BJ (cell line): ENCODE measurements around the gene PDE10A. TPM values are rescaled to one million over a fixed set of nuclear protein-coding genes. Genes with fewer than 3 reads are reported as not detected.

ENCODE experiments used
- CTCF ChIA-PET: fragments of 350-600 bp; formaldehyde crosslinking; extraction: SDS; loops from one replicate; lab custom pipeline; 2021; ENCODE audit warnings: antibody characterized with exemption, inconsistent platforms; lab: Yijun Ruan, JAX
- POLR2A ChIA-PET: fragments of 300-600 bp; sonication (Branson Sonifier 250); formaldehyde crosslinking; extraction: SDS; loops from one replicate; lab custom pipeline; 2021; ENCODE audit warnings: antibody characterized with exemption; lab: Charles Lee
- DNase-seq: peaks from one replicate; pipeline ENCODE4 v3.0.0-alpha.2; 2011; ENCODE audit warnings: low read depth
- H3K27me3 ChIP-seq: 2 replicates; pipeline ENCODE4 v1.6.0; 2011; ENCODE audit warnings: low read length; ENCODE audit not compliant: control insufficient read depth, insufficient read depth
- H3K36me3 ChIP-seq: 2 replicates; pipeline ENCODE4 v1.5.1; 2011; ENCODE audit warnings: low read length; ENCODE audit not compliant: control insufficient read depth, insufficient read depth
- H3K4me3 ChIP-seq: 2 replicates; pipeline ENCODE4 v1.5.1; 2011; ENCODE audit warnings: low read depth, mild to moderate bottlenecking, control low read depth, low read length
- CTCF ChIP-seq: IDR thresholded peaks from 2 replicates; pipeline ENCODE4 v1.5.1; 2011; ENCODE audit warnings: low read depth, mild to moderate bottlenecking, control low read depth, inconsistent platforms, low read length, moderate library complexity; ENCODE audit not compliant: insufficient read depth
- polyA plus RNA-seq: library from polyadenylated mRNA; depleted of rRNA; stranded (reverse); fragments of >200 nt; gene quantifications from 2 replicates; pipeline ENCODE4 v1.2.3, GENCODE V29; 2011

Gene PDE10A
- polyA plus RNA-seq, 1 experiment, result 0.36 TPM

- TF ChIP-seq CTCF, result no peak
- CTCF ChIA-PET, result no interaction called here
- Histone ChIP-seq H3K36me3 (no peaks in the 10 kb centered on the region), H3K4me3 (no peak overlapping the region), H3K27me3 (no peaks in the 10 kb centered on the region)
- POLR2A ChIA-PET, result no interaction called here
- no peak for DNase-seq
Measured at GRCh38 chr6:165443462-165443861, 219.6 kb downstream of the PDE10A start.

DNA sequence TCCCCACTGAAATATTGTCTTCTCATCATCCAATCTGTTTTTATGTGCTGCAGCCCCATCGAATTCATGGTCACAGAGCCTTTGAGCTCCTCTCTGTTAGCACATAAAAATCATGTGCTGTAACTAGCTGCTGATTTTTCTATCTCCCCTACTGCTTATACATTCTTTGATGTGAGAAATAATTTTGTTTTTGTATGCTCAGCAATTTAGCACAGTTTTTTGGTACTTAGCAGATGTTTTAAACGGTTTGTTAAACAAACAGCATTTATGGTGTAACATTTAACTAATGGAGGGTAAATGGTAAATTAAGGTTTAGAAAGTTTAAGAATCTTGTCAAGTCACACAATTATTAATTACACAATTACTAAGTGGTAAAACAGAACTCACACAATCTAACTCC is 221.9 kb downstream of the PDE10A start:
- POLR2A ChIA-PET, result no interaction called here
- Histone ChIP-seq H3K36me3 (no peaks in the 10 kb centered on the region), H3K4me3 (no peak overlapping the region), H3K27me3 (no peaks in the 10 kb centered on the region)
- CTCF ChIA-PET, result no interaction called here
- no peak for DNase-seq
- TF ChIP-seq CTCF, result no peak

DNA sequence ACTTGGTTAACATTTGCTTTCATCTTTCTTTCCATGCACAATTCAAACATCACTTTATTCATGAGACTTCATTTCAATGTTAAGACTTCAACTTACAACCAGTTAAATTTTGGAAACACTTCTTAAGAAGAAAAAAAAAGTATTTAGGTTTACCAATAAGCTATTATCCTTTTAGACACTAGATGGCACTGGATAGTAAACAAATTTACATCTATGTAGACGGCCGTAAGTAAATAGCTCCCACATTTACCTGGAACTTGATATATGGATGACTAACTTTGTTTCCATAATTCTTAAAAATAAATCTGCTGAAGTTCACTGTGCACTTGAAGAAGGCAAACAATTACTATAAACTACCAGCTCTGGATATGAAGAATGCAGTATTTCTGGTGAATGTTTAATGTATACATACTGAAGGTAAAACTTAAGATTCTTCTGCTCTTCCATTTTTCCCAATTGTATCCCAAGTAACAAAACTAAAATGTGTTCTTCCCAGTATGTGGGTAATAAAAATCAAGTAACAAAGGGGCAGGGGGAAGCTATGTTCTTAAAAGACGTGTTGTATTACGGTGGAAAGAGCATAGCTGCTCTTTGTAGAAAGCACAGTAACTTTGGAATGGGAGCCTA is 223.0 kb downstream of the PDE10A start:
- no peak overlapping the region for H3K4me3 ChIP-seq
- POLR2A ChIA-PET, result no interaction called here
- no peak for DNase-seq
- TF ChIP-seq CTCF, result peak; percentile 16; the same call in 1 of the 2 replicates
- CTCF ChIA-PET, result interaction anchor here (1.1 kb wide), 1 partner anchor 666 kb away, joined by 3 read pairs; no protein-coding TSS in a partner anchor
- no peaks in the 10 kb centered on the region for H3K27me3 ChIP-seq
- H3K36me3 ChIP-seq, result no peaks in the 10 kb centered on the region

GRCh38 chr6:165426892-165427291 is 236.1 kb downstream of the PDE10A start:
- Histone ChIP-seq H3K4me3 (no peak overlapping the region), H3K36me3 (no peaks in the 10 kb centered on the region), H3K27me3 (no peaks in the 10 kb centered on the region)
- CTCF ChIA-PET, result interaction anchor here (1.0 kb wide), 1 partner anchor 10 kb away, joined by 3 read pairs; no protein-coding TSS in a partner anchor
- no peak for TF ChIP-seq CTCF
- POLR2A ChIA-PET, result no interaction called here
- no peak for DNase-seq

GRCh38 chr6:165422192-165422591 is 240.8 kb downstream of the PDE10A start:
- CTCF ChIA-PET, result no interaction called here
- DNase-seq, result no peak
- Histone ChIP-seq H3K36me3 (no peaks in the 10 kb centered on the region), H3K4me3 (no peak overlapping the region), H3K27me3 (no peaks in the 10 kb centered on the region)
- POLR2A ChIA-PET, result no interaction called here
- TF ChIP-seq CTCF, result no peak
